GM21367 (cell line): ENCODE data around the gene SLC35A1.
"Not testable (repeated sequence)": the region's sequence is repeated elsewhere in the genome, so short reads cannot be mapped to it uniquely, and the experiment has no call there.

Source experiments
- ATAC-seq: cut with Tn5 transposase; IDR thresholded peaks from one replicate; pipeline ENCODE4 v1.9.1; 2021; ENCODE audit not compliant: unreplicated experiment

Gene SLC35A1, protein sequence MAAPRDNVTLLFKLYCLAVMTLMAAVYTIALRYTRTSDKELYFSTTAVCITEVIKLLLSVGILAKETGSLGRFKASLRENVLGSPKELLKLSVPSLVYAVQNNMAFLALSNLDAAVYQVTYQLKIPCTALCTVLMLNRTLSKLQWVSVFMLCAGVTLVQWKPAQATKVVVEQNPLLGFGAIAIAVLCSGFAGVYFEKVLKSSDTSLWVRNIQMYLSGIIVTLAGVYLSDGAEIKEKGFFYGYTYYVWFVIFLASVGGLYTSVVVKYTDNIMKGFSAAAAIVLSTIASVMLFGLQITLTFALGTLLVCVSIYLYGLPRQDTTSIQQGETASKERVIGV

DNA sequence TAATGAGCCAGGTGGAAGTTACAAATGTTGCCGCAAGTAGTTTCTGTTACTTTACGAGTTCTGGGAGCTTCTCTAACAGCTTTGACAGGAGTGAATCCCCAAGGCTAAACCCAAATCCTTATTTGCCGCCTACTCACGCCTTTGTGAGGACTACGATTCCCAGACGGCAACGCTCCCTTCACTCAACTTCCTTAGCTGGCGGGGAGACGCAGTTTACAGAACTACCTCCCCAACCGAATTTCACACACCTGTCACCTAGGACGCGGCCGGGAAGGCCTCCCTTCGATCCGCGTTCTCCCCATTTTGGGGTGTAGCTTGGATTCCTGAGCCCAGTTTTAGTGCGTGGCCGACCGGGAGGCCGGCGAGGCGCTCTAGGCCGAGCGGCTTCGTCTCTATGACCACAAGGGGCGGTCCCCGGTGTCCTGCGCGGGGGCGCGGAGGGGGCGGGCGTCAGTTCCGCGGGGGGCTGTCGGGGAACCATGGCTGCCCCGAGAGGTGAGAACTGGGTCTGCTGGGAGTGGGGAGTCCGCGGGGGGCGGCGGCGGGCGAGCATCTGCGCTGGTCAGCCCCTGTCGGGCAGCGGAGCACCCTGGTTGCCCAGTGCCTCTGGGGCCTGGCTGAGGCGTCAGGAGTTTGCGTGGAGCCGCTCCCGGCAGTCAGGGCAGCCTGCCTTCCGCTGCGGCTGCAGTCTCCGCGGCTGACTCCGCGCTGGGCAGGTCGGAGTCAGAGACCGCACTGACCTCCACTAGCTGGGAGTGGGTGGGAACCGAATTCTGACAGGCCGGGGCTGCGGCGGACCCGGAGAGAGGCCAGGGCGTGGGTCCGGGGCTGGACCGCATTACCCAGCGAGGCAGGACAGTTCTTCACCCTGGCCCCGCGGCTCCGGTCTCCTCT lies at the start of gene SLC35A1:
Gene SLC35A1 (plus strand): TSS at position 450 of the 894 bp plus-strand sequence. CDS start 30 bp downstream, at position 480.
- ATAC-seq = peak; percentile 93

DNA sequence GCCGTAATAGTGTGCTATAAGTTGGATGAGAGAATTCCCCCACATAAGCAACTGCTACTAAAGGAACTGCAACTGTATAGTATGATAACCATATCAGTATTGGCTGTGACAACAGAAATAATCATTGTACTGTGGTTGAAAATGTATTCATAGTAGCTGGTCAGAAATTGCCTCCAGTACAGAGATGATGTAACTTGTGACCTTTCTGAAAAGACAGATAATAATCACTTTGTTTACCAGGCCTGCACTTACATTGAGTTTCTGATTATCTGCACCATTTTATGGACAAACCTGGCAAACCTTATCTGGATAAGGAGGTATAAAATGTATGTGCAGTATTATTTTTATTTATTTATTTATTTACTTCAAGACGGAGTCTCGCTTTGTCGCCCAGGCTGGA lies 46.0 kb upstream of the SLC35A1 start:
- no peak for ATAC-seq

DNA sequence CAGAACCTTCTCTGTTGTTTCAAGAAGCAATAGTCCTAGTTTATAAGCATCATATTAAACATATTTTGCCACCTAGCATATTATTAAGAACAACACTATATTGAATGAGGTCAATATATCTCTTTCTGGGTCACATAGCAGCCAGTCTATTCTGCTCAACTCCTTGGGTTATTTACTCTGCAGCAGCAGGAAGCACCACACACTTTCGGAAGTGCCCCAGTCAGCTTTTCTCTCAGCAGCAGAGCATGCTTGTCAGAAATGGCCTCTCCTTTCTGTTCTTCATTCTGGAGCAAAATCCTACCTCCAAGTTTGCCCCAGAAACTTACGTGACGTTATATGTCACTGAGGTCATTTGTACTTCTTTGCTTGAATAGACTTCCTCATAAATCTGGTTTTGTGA lies 42.3 kb upstream of the SLC35A1 start:
- ATAC-seq = no peak

DNA sequence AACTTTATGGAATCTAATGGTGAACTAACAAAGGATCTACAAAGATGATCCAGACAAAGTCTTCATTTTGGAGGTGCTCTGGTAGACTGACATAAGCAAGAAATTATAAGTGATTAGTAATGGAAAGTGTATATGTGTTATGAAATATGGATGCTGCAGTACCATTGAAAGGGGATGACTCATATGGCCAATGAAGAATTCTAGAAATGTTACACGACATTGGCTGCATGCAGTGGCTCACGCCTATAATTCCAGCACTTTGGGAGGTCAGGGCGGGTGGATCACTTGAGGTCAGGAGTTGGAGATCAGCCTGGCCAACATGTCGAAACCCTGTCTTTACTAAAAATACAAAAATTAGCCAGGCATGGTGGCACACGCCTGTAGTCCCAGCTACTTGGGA lies 41.5 kb upstream of the SLC35A1 start:
- no peak for ATAC-seq

DNA sequence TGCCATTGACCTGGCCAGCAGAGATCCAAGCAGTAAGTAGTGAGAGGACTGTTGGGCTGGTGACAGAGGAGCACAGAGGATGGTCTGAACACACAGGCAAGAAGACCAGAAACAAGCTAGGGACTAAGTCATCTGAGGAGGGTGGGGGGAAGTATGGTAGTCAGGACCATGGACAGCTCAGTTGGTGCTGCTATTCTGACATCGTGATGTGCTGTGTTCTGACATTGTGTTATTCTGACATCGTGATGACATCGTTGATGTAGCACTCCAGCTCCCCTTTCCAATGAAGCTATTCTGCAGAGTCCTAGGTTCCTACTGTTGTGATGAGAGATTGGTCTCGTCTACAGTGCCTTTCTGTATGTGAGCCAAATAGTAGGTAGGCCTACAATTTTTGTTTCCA lies 36.3 kb upstream of the SLC35A1 start:
- no peak for ATAC-seq

DNA sequence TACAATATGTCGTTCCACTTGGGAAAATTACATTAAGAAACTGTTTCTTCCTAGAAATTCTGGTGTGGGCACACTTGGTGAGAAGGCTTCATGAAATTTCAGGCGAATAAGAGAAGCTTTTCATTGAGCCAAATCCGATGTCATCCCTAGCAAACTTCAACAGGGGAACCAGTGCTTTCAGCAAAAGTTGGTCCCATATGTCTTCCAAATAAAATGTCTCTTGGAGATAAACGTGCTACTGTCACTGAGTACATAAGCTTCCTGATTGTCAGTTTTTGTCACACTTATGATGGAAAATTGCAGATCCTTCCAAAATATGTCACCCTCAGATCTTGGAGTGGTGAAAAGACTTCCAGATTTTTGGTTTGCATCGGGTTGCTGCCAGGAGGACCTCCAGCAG lies 31.1 kb upstream of the SLC35A1 start:
- ATAC-seq = no peak

DNA sequence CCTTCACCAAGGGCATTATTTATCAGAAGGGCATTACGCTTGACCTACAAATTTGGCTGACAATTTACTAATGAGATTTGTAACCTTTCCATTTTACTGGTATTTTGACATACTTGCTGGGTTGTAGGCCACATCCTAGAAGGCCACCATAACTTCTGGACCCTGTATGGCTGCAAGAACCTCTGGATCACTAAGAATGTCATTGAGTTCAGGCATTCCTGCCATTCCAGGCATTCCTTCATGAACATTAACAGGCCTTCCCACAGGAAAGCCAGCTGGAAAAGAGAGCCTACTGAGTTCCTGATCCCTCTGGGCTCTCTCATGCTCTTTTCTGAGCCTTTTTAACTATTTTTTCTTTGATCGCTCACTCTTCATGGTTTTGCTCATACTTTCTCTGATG lies 28.4 kb upstream of the SLC35A1 start:
- no peak for ATAC-seq

DNA sequence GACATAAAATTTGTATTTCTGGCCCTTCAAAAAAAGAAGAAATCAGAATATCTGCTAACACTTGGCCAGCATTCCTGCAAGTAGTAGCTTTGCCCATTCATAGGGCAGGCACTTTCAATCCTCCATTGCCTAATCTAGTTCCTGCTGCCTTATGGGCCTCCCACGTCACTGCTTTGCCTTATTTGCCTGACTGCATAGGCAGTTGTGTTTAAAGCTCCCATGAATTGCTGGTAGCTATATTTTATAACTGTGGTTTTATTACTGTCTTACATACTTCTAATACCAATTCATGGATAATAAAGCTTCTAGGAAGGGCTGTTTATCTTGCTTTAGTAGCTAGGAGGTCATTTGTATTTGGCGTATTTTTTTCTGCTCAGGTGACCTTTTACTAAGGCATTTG lies 7.7 kb upstream of the SLC35A1 start:
- ATAC-seq = no peak

DNA sequence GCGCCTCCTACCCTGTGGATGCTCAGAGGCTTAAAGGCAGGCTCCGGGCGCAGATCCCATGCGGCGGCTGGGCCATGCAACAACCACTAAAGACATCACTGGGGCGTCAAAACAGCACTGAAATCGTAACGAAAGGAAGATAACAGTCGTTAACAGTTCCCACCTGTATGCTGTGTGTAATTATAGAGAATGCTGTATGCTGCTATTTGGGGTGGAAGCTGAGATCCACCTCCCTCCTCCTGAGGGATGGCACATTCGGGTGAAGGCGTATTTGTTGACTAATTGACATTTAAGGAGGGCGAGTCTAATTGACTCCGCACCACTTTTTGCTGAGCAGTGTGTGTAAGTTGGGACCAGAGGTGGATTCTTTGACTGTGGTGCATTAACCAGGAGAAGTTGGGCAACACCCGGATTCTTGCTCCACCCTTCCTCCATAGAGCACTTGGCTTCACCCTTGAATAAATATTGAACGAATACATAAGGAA lies 687 bp downstream of the SLC35A1 start:
- ATAC-seq = peak; percentile 60

DNA sequence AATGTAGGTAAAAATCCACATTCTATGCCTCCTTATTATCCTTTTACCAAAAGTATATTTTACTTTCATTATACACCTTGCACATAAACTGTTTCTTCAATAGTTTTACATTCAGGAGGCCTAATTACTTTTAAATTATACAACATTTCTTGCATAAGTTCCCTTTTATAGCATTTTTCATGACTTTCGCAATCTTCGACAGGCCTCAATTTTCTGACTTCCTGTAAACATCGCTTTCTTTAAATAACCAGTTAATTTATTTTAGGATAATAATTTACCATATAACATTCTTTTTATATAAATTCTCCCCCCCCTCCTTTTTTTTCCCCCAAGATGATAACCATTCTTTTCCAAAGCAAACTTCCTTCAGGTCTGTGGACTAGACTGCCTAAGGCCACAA lies 9.2 kb downstream of the SLC35A1 start:
- no peak for ATAC-seq

DNA sequence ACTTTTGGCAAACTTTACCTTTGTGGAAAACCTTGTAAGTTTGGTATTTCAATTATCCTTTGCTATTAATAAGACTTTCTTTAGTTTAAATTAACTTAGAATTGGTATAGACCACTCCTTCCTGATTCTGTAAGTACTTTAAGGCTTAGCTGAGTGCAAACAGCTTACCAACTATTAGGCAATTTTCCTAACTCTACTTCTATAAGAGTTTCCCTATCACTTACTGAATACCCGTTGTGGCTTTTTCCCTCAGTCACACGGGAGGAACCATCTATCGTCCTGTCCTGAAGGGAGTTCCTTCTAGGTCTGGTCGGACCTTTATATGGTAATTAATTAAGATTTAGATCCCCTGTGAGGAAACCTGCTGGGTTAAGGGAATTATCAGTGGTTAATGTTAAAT lies 9.6 kb downstream of the SLC35A1 start:
- no peak for ATAC-seq

DNA sequence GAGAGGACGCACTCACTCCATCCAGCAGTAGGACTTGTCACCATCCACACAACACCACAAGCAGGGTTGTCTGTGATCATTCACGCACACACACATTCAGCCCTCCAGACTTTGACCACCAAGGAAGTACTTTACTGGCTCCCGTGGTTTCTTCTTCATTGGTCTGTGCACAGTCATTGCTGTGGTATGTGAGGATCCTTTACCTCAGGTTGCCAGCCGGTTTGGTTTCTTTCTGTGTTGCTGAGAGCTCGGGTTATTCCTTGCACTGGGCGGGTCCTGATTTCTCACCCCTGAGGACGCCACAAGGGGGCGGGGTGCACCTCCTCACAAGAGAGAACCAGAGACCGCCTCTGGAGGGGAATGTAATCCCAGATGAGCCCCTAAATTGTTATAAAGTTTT lies 11.2 kb downstream of the SLC35A1 start:
- ATAC-seq = no peak

DNA sequence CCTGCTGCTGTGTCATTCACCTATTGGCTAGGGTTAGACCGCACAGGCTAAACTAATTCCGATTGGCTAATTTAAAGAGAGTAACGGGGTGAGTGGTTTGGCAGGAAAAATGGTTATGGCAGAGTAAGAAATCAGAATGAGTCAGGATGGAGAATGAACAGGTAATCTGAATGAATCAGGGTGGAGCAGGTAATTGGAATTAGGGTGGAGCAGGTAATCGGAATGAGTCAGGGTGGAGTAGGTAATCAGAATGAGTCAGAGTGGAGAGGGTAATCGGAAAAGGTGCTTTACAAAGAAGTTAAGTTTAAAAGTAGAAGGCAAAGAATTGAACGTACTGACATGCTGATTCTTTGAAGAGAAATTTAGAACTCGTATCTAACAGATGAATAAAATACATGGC lies 11.7 kb downstream of the SLC35A1 start:
- ATAC-seq = no peak

DNA sequence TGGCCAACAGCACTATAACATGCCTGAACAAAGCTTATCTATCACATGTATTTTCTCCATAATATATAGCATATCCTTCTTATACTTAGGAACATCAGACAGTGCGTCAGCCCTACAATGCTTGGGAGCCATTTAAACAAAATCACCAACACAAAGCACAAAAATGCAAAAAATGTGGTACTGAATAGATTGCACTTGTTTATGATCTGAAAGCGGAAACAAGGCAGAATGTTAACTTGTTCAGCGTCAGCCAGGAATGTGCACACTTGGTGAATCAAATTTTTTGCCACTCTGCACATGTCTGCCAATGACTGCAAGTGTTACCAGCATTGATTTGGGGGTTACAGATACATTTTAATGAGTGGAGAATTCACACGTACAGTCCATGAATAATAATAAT lies 14.8 kb downstream of the SLC35A1 start:
- no peak for ATAC-seq

DNA sequence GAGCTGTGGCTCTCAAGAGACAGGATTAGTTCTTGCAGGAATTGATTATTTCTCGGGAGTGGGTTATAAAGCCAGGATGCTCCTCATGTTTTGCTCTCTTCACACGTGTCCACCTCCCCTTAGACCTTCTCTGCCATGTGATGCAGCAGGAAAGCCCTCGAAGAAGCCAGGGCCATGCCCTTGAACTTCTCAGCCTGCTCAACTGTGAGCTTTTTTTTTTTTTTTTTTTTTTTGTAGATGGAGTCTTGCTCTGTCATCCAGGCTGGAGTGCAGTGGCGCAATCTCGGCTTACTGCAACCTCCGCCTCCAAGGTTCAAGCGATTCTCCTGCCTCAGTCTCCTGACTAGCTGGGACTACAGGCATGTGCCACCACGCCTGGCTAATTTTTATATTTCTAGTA lies 16.6 kb downstream of the SLC35A1 start:
- not testable (repeated sequence) for ATAC-seq

DNA sequence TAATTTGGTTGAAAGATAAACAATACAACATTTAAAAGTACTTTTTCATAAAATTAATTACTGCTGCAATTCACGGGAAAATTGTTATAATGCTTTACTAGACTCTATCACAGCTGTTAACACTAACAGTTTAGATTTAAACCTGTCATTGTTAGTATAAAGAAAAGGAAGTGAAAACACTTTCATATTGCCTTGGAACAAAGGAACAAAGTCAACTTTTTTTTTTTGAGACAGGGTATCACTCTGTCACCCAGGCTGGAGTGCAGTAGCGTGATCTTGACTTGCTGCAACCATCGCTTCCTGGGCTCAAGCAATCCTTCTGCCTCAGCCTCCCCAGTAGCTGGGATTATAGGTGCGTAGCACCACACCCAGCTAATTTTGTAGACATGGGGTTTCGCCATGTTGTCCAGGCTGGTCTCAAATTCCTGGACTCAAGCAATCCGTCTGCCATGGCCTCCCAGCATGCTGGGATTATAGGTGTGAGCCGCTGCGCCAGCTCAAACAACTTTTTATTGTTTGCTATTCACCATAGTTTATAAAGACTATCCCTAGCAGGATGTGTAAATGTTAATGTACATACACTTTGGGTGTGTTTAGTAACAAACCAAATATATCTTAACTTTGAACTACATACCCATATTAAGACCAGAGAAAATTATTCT lies 22.1 kb downstream of the SLC35A1 start:
- ATAC-seq = peak; percentile 86

DNA sequence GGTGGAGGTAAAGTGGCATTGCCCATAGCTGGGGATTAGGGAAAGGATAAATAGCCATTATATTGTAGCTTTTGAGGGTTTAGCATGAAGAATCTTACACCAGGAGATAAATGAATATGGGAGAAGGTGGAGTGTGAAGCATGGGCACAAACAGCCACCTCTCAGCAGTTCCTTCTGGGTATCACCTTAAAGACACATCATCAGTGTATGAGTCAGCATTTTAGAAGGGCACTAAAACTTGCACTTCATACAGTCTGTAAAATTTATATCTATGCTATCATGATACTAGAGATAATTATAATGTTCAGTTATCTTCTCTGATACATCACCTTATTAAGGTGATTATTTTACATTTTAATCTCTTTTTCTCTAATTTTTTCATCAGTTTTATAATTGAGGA lies 25.3 kb downstream of the SLC35A1 start:
- ATAC-seq = no peak

DNA sequence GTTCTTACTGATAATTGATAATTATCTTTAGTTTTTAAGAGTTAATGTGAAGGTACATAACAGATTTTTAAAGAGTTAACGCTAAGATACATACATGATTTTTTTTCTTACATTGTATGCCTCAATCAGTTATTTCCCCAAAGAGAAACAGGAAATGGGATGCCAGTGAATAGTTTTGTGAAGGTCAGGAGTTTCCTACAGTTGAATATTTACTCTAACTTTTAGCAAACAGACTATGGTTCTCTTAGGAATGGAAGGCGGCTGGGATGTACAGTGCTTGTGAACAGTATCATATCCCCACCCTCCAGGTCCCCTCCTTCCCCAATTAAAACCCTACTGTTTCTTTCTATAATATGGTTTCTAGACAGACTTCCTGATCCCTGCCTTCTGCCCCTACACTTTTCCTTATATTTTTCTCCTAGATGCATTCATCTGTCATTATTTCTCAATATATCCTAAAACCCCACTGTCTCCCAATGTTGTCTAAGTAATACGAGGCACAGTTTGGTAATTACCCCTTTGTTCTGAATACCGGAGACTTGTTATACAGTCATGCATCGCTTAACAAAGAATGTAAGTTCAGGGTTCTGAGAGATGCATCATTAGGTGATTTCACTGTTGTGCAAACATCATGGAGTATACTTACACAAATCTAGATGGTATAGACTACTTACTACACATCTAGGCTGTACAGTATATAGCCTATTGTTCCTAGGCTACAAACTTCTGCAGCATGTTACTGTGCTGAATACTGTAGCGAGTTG lies 29.2 kb downstream of the SLC35A1 start:
- ATAC-seq = no peak

DNA sequence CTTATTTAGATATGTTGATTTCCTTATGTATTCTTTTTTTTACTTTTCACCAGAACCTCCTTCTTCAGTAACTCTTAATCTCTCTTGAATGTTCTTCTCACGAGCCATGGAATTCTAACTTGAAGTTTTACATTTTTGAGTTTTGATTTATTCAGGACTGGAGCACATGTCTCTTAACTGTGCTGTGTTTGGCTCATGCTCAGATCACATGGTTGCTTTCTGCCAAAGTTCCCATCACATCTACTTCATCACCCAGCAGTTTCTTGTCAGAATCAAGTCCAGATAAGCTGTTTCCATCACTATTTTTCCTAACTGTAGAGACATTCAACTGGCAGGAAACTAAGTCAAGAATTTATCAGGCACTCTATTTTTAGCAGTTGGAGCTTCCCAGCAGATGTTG lies 31.7 kb downstream of the SLC35A1 start:
- ATAC-seq = no peak

DNA sequence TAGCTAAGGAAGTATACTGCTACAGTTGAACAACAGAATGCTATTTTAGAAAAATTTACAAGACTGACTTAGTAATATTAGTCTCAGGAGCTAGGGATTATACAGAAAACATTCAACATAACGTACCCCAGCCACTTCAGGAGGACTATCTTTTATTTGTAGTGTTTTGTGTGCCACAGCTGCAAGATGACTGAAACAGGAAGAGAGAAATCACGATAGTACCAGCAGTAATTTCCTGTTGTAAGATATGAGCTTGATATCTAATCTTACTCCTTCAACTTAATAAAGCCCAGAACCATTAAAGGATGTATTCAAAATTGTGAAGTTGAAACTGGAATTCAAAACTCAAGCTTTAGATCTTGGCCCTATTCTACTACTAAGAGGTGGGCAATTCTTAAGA lies 42.1 kb downstream of the SLC35A1 start:
- ATAC-seq = no peak

DNA sequence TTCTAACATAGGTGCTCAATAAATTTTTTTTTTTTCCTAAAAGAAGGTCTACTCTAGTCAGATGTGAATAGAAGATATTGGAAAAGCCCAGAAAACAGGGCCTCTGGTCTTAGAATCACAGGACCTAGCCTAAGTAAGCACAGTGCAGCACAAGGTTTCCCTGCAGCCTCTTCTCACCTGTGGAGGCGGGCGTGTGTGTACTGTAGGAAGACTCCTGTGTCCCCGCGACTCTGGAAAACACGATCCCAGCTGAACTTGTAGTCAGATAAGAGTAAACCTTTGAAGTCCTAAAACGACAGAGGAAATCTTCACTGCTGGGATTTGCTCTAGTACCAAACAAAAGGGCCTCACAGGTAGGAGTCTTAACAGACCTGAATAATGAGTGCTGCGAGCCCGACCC lies 45.7 kb downstream of the SLC35A1 start:
- no peak for ATAC-seq
